Placental epithelial cell (primary cell): ENCODE results near the gene CYSLTR1. TPM values are rescaled to one million over a fixed set of nuclear protein-coding genes. Genes with fewer than 3 reads are reported as not detected.

Experiments used
- total RNA-seq: library from RNA; depleted of rRNA; stranded (reverse); fragments of >200 nt; gene quantifications from 2 replicates; pipeline ENCODE4 v1.2.3, GENCODE V29; 2012

Gene CYSLTR1
- not detected in 2 replicates for total RNA-seq

GRCh38 chrX:78327370-78328086 lies at the start of gene CYSLTR1:
CYSLTR1 (minus strand) TSS chrX:78327611; CDS start chrX:78273746, 53,865 bp downstream.

Other genes with a start within 250 kb of the CYSLTR1 start
- gene PGK1, start 223.4 kb downstream of the CYSLTR1 start, total RNA-seq = 103 and 328 TPM in 2 replicates
- 23.6 and 27.5 TPM in 2 replicates for gene TAF9B, start 188.0 kb downstream of the CYSLTR1 start, total RNA-seq